RWPE1 (cell line): ENCODE results near the gene SLX9.

Experiments
- CTCF ChIA-PET: fragments of 350-600 bp; sonication (Branson Sonifier 250); formaldehyde crosslinking; extraction: SDS; loops from one replicate; lab custom pipeline; 2021; lab: Yijun Ruan, JAX
- POLR2A ChIA-PET: fragments of 400-600 bp; formaldehyde crosslinking; extraction: SDS; loops from one replicate; lab custom pipeline; 2020; ENCODE audit warnings: antibody characterized with exemption; ENCODE audit not compliant: low non-redundant PET; lab: Yijun Ruan, JAX
- DNase-seq: peaks from one replicate; pipeline ENCODE4 v3.0.0; 2012; ENCODE audit warnings: low spot score
- H3K27ac ChIP-seq: fragments of 450-650 bp; 2 replicates; pipeline ENCODE4 v1.5.1; 2017
- CTCF ChIP-seq: fragments of 450-650 bp; conservative IDR thresholded peaks from 2 replicates; pipeline ENCODE4 v1.5.1; 2017; ENCODE audit warnings: low read depth, mild to moderate bottlenecking

SLX9 gene

GRCh38 chr21:44970766-44971671 lies 31.2 kb downstream of the SLX9 start:
- POLR2A ChIA-PET: no interaction called here
- DNase-seq: no peak
- H3K27ac ChIP-seq: peak overlapping the region; percentile 71
- CTCF ChIA-PET: no interaction called here
- TF ChIP-seq CTCF: no peak

- H3K27ac ChIP-seq: peak overlapping the region; percentile 26; the same call in 1 of the 2 replicates
- ChIA-PET POLR2A (no interaction called here), CTCF (interaction anchor here (0.7 kb wide), 1 partner anchor 165 kb away, joined by 4 read pairs; no protein-coding TSS in a partner anchor)
- TF ChIP-seq CTCF: no peak
- DNase-seq: no peak
These were observed 31.8 kb downstream of the SLX9 start for GRCh38 chr21:44971672-44971995.

GRCh38 chr21:44972301-44972814 lies 32.5 kb downstream of the SLX9 start:
- H3K27ac ChIP-seq: peak overlapping the region; percentile 26
- no peak for TF ChIP-seq CTCF
- DNase-seq: no peak
- CTCF ChIA-PET: interaction anchor here (0.6 to 0.7 kb wide), 2 partner anchors 164 to 240 kb away, joined by 3 to 4 read pairs; no protein-coding TSS in a partner anchor
- POLR2A ChIA-PET: no interaction called here

GRCh38 chr21:44972821-44973220 lies 33.0 kb downstream of the SLX9 start:
- TF ChIP-seq CTCF: no peak
- ChIA-PET CTCF (interaction anchor here (0.6 kb wide), 1 partner anchor 240 kb away, joined by 3 read pairs; no protein-coding TSS in a partner anchor), POLR2A (no interaction called here)
- H3K27ac ChIP-seq: peak overlapping the region; percentile 26
- no peak for DNase-seq

- DNase-seq: no peak
- H3K27ac ChIP-seq: no peak overlapping the region
- TF ChIP-seq CTCF: no peak
- ChIA-PET POLR2A (no interaction called here), CTCF (no interaction called here)
These were observed 33.8 kb downstream of the SLX9 start for GRCh38 chr21:44973598-44973997.

GRCh38 chr21:44974676-44975075 lies 34.8 kb downstream of the SLX9 start:
- ChIA-PET CTCF (interaction anchor here (0.8 kb wide), 1 partner anchor 154 kb away, joined by 3 read pairs; no protein-coding TSS in a partner anchor), POLR2A (no interaction called here)
- no peak for DNase-seq
- H3K27ac ChIP-seq: peak overlapping the region; percentile 26
- TF ChIP-seq CTCF: no peak
